Ishikawa (cell line): ENCODE measurements around the gene DCC.

Source experiments
- CEBPB ChIP-seq: IDR thresholded peaks from 2 replicates; pipeline ENCODE4 v1.6.1; 2012
- CREB1 ChIP-seq: IDR thresholded peaks from 2 replicates; pipeline ENCODE4 v1.6.1; 2012; ENCODE audit warnings: low read depth
- EGR1 ChIP-seq: IDR thresholded peaks from 2 replicates; pipeline ENCODE4 v1.6.1; 2012
- EP300 ChIP-seq: IDR thresholded peaks from 2 replicates; pipeline ENCODE4 v1.6.1; 2012; ENCODE audit warnings: borderline replicate concordance
- FOXM1 ChIP-seq: IDR thresholded peaks from 2 replicates; pipeline ENCODE4 v1.6.1; 2012; ENCODE audit warnings: low read depth, borderline replicate concordance
- MAX ChIP-seq: IDR thresholded peaks from 2 replicates; pipeline ENCODE4 v1.6.1; 2012
- NFIC ChIP-seq: IDR thresholded peaks from 2 replicates; pipeline ENCODE4 v1.6.1; 2012
- RAD21 ChIP-seq: IDR thresholded peaks from 2 replicates; pipeline ENCODE4 v1.6.1; 2012; ENCODE audit warnings: low read depth
- TAF1 ChIP-seq: IDR thresholded peaks from 2 replicates; pipeline ENCODE4 v1.6.1; 2012; ENCODE audit warnings: low read depth, mild to moderate bottlenecking
- TCF12 ChIP-seq: IDR thresholded peaks from 2 replicates; pipeline ENCODE4 v1.6.1; 2012; ENCODE audit warnings: low read depth
- TEAD4 ChIP-seq: IDR thresholded peaks from 2 replicates; pipeline ENCODE4 v1.6.1; 2012
- YY1 ChIP-seq: IDR thresholded peaks from 2 replicates; pipeline ENCODE4 v1.6.1; 2012; ENCODE audit warnings: low read depth
- ZBTB7A ChIP-seq: IDR thresholded peaks from 2 replicates; pipeline ENCODE4 v1.6.1; 2012; ENCODE audit warnings: low read depth
- TF ChIP-seq, protein P1 (sequence below): IDR thresholded peaks from 2 replicates; pipeline ENCODE4 v1.6.1; 2012; ENCODE audit warnings: low read depth, mild to moderate bottlenecking
- TF ChIP-seq, protein P2 (sequence below): IDR thresholded peaks from 2 replicates; pipeline ENCODE4 v1.6.1; 2012

DCC gene

GRCh38 chr18:53153281-53153680, 813.3 kb downstream of the DCC start:
- TF ChIP-seq, protein P1, sequence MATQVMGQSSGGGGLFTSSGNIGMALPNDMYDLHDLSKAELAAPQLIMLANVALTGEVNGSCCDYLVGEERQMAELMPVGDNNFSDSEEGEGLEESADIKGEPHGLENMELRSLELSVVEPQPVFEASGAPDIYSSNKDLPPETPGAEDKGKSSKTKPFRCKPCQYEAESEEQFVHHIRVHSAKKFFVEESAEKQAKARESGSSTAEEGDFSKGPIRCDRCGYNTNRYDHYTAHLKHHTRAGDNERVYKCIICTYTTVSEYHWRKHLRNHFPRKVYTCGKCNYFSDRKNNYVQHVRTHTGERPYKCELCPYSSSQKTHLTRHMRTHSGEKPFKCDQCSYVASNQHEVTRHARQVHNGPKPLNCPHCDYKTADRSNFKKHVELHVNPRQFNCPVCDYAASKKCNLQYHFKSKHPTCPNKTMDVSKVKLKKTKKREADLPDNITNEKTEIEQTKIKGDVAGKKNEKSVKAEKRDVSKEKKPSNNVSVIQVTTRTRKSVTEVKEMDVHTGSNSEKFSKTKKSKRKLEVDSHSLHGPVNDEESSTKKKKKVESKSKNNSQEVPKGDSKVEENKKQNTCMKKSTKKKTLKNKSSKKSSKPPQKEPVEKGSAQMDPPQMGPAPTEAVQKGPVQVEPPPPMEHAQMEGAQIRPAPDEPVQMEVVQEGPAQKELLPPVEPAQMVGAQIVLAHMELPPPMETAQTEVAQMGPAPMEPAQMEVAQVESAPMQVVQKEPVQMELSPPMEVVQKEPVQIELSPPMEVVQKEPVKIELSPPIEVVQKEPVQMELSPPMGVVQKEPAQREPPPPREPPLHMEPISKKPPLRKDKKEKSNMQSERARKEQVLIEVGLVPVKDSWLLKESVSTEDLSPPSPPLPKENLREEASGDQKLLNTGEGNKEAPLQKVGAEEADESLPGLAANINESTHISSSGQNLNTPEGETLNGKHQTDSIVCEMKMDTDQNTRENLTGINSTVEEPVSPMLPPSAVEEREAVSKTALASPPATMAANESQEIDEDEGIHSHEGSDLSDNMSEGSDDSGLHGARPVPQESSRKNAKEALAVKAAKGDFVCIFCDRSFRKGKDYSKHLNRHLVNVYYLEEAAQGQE = no peak
- TF ChIP-seq MAX (no peak), EGR1 (no peak), NFIC (no peak), YY1 (no peak)

GRCh38 chr18:53153800-53154199, 813.8 kb downstream of the DCC start:
- TF ChIP-seq, protein P2, sequence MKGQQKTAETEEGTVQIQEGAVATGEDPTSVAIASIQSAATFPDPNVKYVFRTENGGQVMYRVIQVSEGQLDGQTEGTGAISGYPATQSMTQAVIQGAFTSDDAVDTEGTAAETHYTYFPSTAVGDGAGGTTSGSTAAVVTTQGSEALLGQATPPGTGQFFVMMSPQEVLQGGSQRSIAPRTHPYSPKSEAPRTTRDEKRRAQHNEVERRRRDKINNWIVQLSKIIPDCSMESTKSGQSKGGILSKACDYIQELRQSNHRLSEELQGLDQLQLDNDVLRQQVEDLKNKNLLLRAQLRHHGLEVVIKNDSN = no peak
- no peak for TF ChIP-seq CREB1

DNA sequence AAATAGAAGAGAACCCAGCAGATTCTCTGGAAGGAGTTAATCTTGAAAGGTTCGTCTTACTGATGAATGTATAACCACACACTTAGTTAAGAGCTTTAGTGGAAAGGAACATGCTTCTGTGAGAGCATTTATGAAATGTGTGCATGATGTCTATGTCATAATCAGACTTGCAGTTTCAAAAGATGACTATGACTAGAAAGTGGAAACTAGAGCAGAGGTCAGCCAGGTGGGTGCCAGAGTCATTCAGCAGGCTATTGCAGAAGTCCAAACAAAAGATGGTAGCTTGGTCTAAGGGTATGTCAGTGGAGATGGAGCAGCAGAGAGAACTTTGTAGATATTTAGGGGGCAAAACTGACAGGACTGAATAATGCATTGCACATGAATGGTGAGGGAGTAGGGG, 825.8 kb downstream of the DCC start:
- TF ChIP-seq NFIC (no peak), TCF12 (no peak), ZBTB7A (no peak), RAD21 (no peak), MAX (no peak), YY1 (no peak), CEBPB (no peak), EP300 (no peak), EGR1 (no peak), CREB1 (no peak), TEAD4 (no peak), FOXM1 (no peak)
- TF ChIP-seq, protein P2 = no peak
- TF ChIP-seq, protein P1 = no peak

DNA sequence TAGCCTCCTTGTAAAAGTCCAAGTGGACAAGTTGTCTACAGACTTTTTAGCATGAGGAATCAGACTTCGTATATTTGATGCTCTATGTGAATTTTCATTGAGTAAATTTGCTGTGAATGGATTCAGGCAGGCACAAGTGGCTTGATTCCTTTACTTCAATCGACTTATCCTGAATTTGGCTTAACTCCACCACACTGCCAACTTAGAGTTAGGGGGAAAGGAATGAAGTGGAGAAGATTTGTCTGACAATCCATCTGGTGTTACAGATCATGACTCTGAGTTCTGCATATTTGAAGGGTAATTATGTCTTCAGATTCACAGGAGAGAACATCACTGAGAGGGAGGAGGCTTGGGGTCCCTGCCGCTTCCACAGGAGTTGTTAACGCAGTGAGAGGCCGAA, 829.3 kb downstream of the DCC start:
- TF ChIP-seq, protein P2 = no peak
- TF ChIP-seq TAF1 (no peak), ZBTB7A (no peak), TEAD4 (no peak), MAX (no peak), CREB1 (no peak), EP300 (no peak)
- TF ChIP-seq, protein P1 = no peak

DNA sequence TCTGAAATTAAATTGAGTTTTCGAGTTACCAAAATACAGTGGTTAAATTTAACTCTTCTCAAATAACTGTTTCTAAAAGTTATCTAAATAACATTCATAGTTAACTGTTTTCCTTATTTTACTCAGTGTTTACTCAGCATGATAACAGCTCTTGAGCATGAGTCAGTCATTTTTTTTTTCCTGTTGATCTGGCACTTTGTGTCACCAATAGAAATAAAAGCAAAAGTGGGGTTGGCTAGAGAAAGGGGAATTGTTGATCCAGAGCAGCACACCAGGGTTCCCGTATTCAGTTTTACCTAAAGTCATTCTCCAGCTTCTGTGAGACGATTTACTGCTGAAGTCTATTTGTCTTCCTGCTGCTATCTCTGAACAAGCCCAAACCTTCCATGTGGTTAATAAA, 851.6 kb downstream of the DCC start:
- no peak for TF ChIP-seq NFIC
- TF ChIP-seq, protein P2 = no peak
